GM23338 (cell line): ENCODE data around the gene YOD1. TPM values are rescaled to one million over a fixed set of nuclear protein-coding genes. Genes with fewer than 3 reads are reported as not detected.

Experiments used
- ATAC-seq: fragments of 200-7000 bp; cut with Tn5 transposase; 3 replicates; pipeline ENCODE4 v1.9.1; 2020
- DNase-seq: peaks from one replicate; pipeline ENCODE4 v3.0.0-alpha.2; 2015; ENCODE audit warnings: low spot score
- H2AFZ ChIP-seq: fragments of 200-600 bp; sonication (generic); 2 replicates; pipeline ENCODE4 v1.8.0; 2016; ENCODE audit warnings: antibody characterized with exemption, mild to moderate bottlenecking, moderate library complexity
- H3F3A ChIP-seq: fragments of 200-600 bp; sonication (generic); replicated peaks from 2 replicates; pipeline ENCODE4 v1.8.0; 2017; ENCODE audit warnings: antibody characterized with exemption, mixed run types, low read depth
- H3K27ac ChIP-seq: fragments of 200-600 bp; sonication (generic); 2 replicates; pipeline ENCODE4 v1.6.1; 2016; ENCODE audit warnings: low read depth
- H3K27me3 ChIP-seq: fragments of 200-600 bp; sonication (generic); 2 replicates; pipeline ENCODE4 v1.8.0; 2016; ENCODE audit warnings: mild to moderate bottlenecking, mixed run types, moderate library complexity; ENCODE audit not compliant: insufficient read depth
- H3K36me3 ChIP-seq: fragments of 200-600 bp; sonication (generic); 2 replicates; pipeline ENCODE4 v1.8.0; 2016; ENCODE audit warnings: mild to moderate bottlenecking; ENCODE audit not compliant: insufficient read depth
- H3K4me1 ChIP-seq: fragments of 200-600 bp; sonication (generic); 2 replicates; pipeline ENCODE4 v1.8.0; 2016; ENCODE audit warnings: mild to moderate bottlenecking, moderate library complexity; ENCODE audit not compliant: insufficient read depth
- H3K4me2 ChIP-seq: fragments of 200-600 bp; sonication (generic); 2 replicates; pipeline ENCODE4 v1.7.1; 2017; ENCODE audit warnings: mixed run types
- H3K4me3 ChIP-seq: fragments of 200-600 bp; sonication (generic); 2 replicates; pipeline ENCODE4 v1.6.1; 2016; ENCODE audit warnings: mixed run types
- H3K79me2 ChIP-seq: fragments of 200-600 bp; sonication (generic); replicated peaks from 2 replicates; pipeline ENCODE4 v1.8.0; 2017; ENCODE audit warnings: mild to moderate bottlenecking; ENCODE audit not compliant: insufficient read depth
- H3K9me2 ChIP-seq: fragments of 200-600 bp; sonication (generic); 2 replicates; pipeline ENCODE4 v1.8.0; 2017; ENCODE audit not compliant: insufficient read depth
- H4K20me1 ChIP-seq: fragments of 200-600 bp; sonication (generic); replicated peaks from 2 replicates; pipeline ENCODE4 v1.8.0; 2017; ENCODE audit warnings: mild to moderate bottlenecking; ENCODE audit not compliant: insufficient read depth
- H3K27ac Mint-ChIP-seq: 2 replicates; pipeline ENCODE4 v1.8.0; 2020; ENCODE audit warnings: inconsistent platforms, mild to moderate bottlenecking, moderate library complexity, mixed read lengths
- H3K27me3 Mint-ChIP-seq: 3 replicates; pipeline ENCODE4 v1.8.0; 2022; ENCODE audit warnings: low read depth, mild to moderate bottlenecking, moderate library complexity, mixed read lengths, inconsistent platforms; ENCODE audit not compliant: insufficient read depth, poor library complexity
- H3K36me3 Mint-ChIP-seq: 3 replicates; pipeline ENCODE4 v1.8.0; 2021; ENCODE audit warnings: low read depth, mild to moderate bottlenecking, inconsistent platforms, moderate library complexity, mixed read lengths
- H3K4me1 Mint-ChIP-seq: 3 replicates; pipeline ENCODE4 v1.8.0; 2020; ENCODE audit warnings: mild to moderate bottlenecking, inconsistent platforms, mixed read lengths
- H3K4me3 Mint-ChIP-seq: 3 replicates; pipeline ENCODE4 v1.8.0; 2021; ENCODE audit warnings: moderate library complexity, mild to moderate bottlenecking, inconsistent platforms, mixed read lengths
- H3K9me3 Mint-ChIP-seq: 3 replicates; pipeline ENCODE4 v1.8.0; 2020; ENCODE audit warnings: moderate library complexity, mild to moderate bottlenecking, inconsistent platforms, mixed read lengths
- CREB1 ChIP-seq: fragments of 250-450 bp; sonication (Bioruptor Pico); IDR thresholded peaks from 2 replicates; pipeline ENCODE4 v1.5.0; 2020; ENCODE audit warnings: low read depth, mild to moderate bottlenecking, moderate library complexity
- CTCF ChIP-seq, 2 experiments: fragments of 200-600 bp in 1 of 2; sonication (generic) in 1 of 2; conservative IDR thresholded peaks; 2 replicates each; pipeline versions ENCODE4 v1.5.1 to v1.6.1; 2016 to 2017; ENCODE audit warnings: antibody characterized with exemption in 2 of 2, low read depth in 2 of 2, mild to moderate bottlenecking in 2 of 2, moderate library complexity in 1 of 2
- ETS1 ChIP-seq: IDR thresholded peaks from 2 replicates; pipeline ENCODE4 v1.6.1; 2016; ENCODE audit warnings: antibody characterized with exemption
- EZH2 ChIP-seq: fragments of 200-600 bp; sonication (generic); IDR thresholded peaks from one replicate; pipeline ENCODE4 v1.8.0; 2017; ENCODE audit warnings: antibody characterized with exemption, mild to moderate bottlenecking, low read depth; ENCODE audit not compliant: unreplicated experiment
- EZH2phosphoT487 ChIP-seq: fragments of 200-600 bp; sonication (generic); IDR thresholded peaks from one replicate; pipeline ENCODE4 v1.8.1; 2018; ENCODE audit warnings: antibody characterized with exemption; ENCODE audit not compliant: unreplicated experiment
- JUNB ChIP-seq: IDR thresholded peaks from one replicate; pipeline ENCODE4 v1.6.1; 2016; ENCODE audit warnings: antibody characterized with exemption; ENCODE audit not compliant: unreplicated experiment
- NANOG ChIP-seq: IDR thresholded peaks from 2 replicates; pipeline ENCODE4 v1.6.1; 2016; ENCODE audit warnings: antibody characterized with exemption, borderline replicate concordance
- POLR2AphosphoS5 ChIP-seq: IDR thresholded peaks from 2 replicates; pipeline ENCODE4 v1.6.1; 2016; ENCODE audit warnings: antibody characterized with exemption, low read depth
- REST ChIP-seq: IDR thresholded peaks from one replicate; pipeline ENCODE4 v1.6.1; 2018; ENCODE audit warnings: antibody characterized with exemption; ENCODE audit not compliant: unreplicated experiment
- STAT1 ChIP-seq: IDR thresholded peaks from one replicate; pipeline ENCODE4 v1.6.1; 2016; ENCODE audit warnings: antibody characterized with exemption; ENCODE audit not compliant: unreplicated experiment
- ZNF114 ChIP-seq: fragments of 250-450 bp; sonication (Bioruptor Pico); IDR thresholded peaks from 2 replicates; pipeline ENCODE4 v1.5.0; 2020; ENCODE audit warnings: mild to moderate bottlenecking, moderate library complexity
- ZNF331 ChIP-seq: fragments of 250-450 bp; sonication (Bioruptor Pico); IDR thresholded peaks from 2 replicates; pipeline ENCODE4 v1.5.0; 2020; ENCODE audit warnings: low read depth, mild to moderate bottlenecking, moderate library complexity
- ZNF462 ChIP-seq: fragments of 250-450 bp; sonication (Bioruptor Pico); IDR thresholded peaks from 2 replicates; pipeline ENCODE4 v1.5.0; 2020; ENCODE audit warnings: mild to moderate bottlenecking, moderate library complexity
- polyA plus RNA-seq: library from polyadenylated mRNA; unstranded; fragments of >200 nt; fragmentation: Nextera tagmentation; extraction: Ambion mirVana; gene quantifications from 2 replicates; pipeline ENCODE4 v1.2.1, GENCODE V29; 2016
- total RNA-seq: library from RNA; depleted of rRNA; stranded (reverse); fragments of >200 nt; shearing (Covaris generic); gene quantifications from 2 replicates; pipeline ENCODE4 v1.2.3, GENCODE V29; 2014

The YOD1 gene
- total and polyA plus RNA-seq, 2 experiments from 2014 or later = 4.6 to 21.9 TPM

GRCh38 chr1:207072233-207072632 lies 21.2 kb upstream of the YOD1 start:
- Mint-ChIP-seq H3K4me3 (no peak overlapping the region), H3K36me3 (peaks cover 14% of the 10 kb centered on the region), H3K27ac (no peak overlapping the region), H3K4me1 (0 out of 3 replicates have a peak, but pooled peaks cover under 1% of the 10 kb centered on the region), H3K27me3 (no peaks in the 10 kb centered on the region), H3K9me3 (no peaks in the 10 kb centered on the region)
- no peaks in the 10 kb centered on the region for H3K4me1 ChIP-seq
- no peak overlapping the region for H3K4me3 ChIP-seq
- no peak overlapping the region for H2AFZ ChIP-seq
- H4K20me1 ChIP-seq = peaks cover 3% of the 10 kb centered on the region; the same call in 1 of the 2 replicates
- ATAC-seq (no peak), DNase-seq (no peak)
- no peaks in the 10 kb centered on the region for H3K27me3 ChIP-seq
- TF ChIP-seq ZNF114 (CRISPR knock-in tag) (no peak), CREB1 (CRISPR knock-in tag) (no peak), ETS1 (no peak), CTCF (conservative IDR thresholded peaks at IDR 0.05; ENCODE audit: low read depth in 2 of 2) (no peak), STAT1 (no peak), EZH2 (no peak), NANOG (no peak), JUNB (no peak), REST (no peak), EZH2phosphoT487 (no peak), ZNF331 (CRISPR knock-in tag) (no peak), POLR2AphosphoS5 (no peak), ZNF462 (no peak)
- H3K36me3 ChIP-seq = peaks cover 4% of the 10 kb centered on the region; the same call in 1 of the 2 replicates
- no peak overlapping the region for H3K4me2 ChIP-seq
- no peaks in the 10 kb centered on the region for H3K9me2 ChIP-seq
- no peak overlapping the region for H3K27ac ChIP-seq
- H3K79me2 ChIP-seq = no peaks in the 10 kb centered on the region
- no peaks in the 10 kb centered on the region for H3F3A ChIP-seq
